Measurements from ENCODE around the gene SBF2. TPM values are rescaled to one million over a fixed set of nuclear protein-coding genes. Genes with fewer than 3 reads are reported as not detected.

Gene SBF2
- total RNA-seq, 1 donor from 2014 or later = 39.5 TPM

DNA sequence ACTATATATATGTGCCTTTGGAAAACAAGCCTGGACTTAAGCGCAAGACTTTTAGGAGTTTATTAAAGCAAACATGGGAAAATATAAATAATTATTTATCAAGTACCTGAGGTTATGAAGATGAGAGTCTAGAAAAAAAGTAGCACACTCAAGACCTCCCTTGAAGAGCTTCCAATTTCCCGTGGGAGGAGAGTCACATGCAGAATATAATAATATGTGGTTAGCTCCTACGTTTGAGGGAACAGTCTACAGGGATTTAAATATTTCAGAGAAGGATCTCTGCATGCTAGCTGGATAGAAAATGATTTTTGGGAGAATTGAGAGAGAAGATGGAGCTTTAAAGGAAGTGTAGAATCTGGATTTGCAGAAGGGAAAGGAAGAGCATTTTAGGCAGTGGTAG, 446.4 kb downstream of the SBF2 start:
- Mint-ChIP-seq H3K9me3 (no peaks in the 10 kb centered on the region), H3K36me3 (peaks cover 41% of the 10 kb centered on the region), H3K27me3 (no peaks in the 10 kb centered on the region), H3K4me1 (ENCODE audit: unreplicated experiment) (no peaks in the 10 kb centered on the region), H3K4me3 (no peak overlapping the region), H3K27ac (no peak overlapping the region)
- DNase-seq (ENCODE audit: extremely low spot score, unreplicated experiment) = no peak
- TF ChIP-seq, protein P1, sequence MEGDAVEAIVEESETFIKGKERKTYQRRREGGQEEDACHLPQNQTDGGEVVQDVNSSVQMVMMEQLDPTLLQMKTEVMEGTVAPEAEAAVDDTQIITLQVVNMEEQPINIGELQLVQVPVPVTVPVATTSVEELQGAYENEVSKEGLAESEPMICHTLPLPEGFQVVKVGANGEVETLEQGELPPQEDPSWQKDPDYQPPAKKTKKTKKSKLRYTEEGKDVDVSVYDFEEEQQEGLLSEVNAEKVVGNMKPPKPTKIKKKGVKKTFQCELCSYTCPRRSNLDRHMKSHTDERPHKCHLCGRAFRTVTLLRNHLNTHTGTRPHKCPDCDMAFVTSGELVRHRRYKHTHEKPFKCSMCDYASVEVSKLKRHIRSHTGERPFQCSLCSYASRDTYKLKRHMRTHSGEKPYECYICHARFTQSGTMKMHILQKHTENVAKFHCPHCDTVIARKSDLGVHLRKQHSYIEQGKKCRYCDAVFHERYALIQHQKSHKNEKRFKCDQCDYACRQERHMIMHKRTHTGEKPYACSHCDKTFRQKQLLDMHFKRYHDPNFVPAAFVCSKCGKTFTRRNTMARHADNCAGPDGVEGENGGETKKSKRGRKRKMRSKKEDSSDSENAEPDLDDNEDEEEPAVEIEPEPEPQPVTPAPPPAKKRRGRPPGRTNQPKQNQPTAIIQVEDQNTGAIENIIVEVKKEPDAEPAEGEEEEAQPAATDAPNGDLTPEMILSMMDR (conservative IDR thresholded peaks at IDR 0.05) = no peak

DNA sequence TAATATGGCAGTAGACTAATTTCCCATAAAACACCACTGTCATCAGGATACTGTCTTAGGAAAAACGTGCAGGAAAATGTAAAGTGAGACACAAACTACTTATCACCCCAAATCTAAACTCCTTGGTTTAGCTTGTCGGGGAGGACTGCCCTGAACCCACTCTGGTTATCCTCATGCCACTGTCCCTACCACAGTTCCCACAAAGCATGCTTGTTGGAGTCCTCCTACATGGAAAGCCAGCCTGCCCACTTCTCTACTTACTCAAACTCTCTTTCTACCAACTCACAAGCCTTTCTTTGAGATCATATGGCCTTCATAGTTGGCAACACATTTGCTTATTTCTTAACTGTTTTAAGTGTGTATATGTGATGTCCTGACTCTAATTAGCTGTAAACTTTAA, 451.1 kb downstream of the SBF2 start:
- H3K27me3 Mint-ChIP-seq = no peaks in the 10 kb centered on the region
- TF ChIP-seq, protein P1 (conservative IDR thresholded peaks at IDR 0.05) = no peak
- no peak for DNase-seq (ENCODE audit: extremely low spot score, unreplicated experiment)
- no peak overlapping the region for H3K27ac Mint-ChIP-seq
- H3K4me3 Mint-ChIP-seq = no peak overlapping the region
- H3K9me3 Mint-ChIP-seq = no peaks in the 10 kb centered on the region
- no peaks in the 10 kb centered on the region for H3K4me1 Mint-ChIP-seq (ENCODE audit: unreplicated experiment)
- peaks cover 48% of the 10 kb centered on the region for H3K36me3 Mint-ChIP-seq

- Mint-ChIP-seq H3K4me1 (ENCODE audit: unreplicated experiment) (no peaks in the 10 kb centered on the region), H3K27ac (no peak overlapping the region), H3K9me3 (no peaks in the 10 kb centered on the region), H3K4me3 (no peak overlapping the region), H3K27me3 (no peaks in the 10 kb centered on the region), H3K36me3 (peaks cover 28% of the 10 kb centered on the region)
- no peak for DNase-seq (ENCODE audit: extremely low spot score, unreplicated experiment)
- TF ChIP-seq, protein P1 (conservative IDR thresholded peaks at IDR 0.05) = no peak
Observed at GRCh38 chr11:9840460-9841004, 453.5 kb downstream of the SBF2 start.

DNA sequence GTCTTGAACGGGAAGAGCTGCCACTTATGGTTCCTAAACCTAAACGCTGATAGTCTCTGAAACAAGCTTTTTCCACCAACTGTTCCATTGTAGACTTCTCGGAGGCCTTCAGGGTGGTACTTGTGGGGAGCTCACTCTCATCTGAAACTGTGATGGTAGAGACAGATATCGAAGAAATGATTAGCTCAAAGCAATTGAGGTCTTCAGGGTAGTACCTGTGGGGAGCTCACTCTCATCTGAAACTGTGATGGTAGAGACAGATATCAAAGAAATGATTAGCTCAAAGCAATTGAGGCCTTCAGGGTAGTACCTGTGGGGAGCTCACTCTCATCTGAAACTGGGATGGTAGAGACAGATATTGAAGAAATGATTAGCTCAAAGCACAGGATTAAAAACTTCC, 454.5 kb downstream of the SBF2 start:
- TF ChIP-seq, protein P1 (conservative IDR thresholded peaks at IDR 0.05) = no peak
- Mint-ChIP-seq H3K36me3 (peaks cover 28% of the 10 kb centered on the region), H3K27me3 (no peaks in the 10 kb centered on the region), H3K27ac (no peak overlapping the region), H3K9me3 (no peaks in the 10 kb centered on the region), H3K4me3 (no peak overlapping the region), H3K4me1 (ENCODE audit: unreplicated experiment) (no peaks in the 10 kb centered on the region)
- DNase-seq (ENCODE audit: extremely low spot score, unreplicated experiment) = no peak

DNA sequence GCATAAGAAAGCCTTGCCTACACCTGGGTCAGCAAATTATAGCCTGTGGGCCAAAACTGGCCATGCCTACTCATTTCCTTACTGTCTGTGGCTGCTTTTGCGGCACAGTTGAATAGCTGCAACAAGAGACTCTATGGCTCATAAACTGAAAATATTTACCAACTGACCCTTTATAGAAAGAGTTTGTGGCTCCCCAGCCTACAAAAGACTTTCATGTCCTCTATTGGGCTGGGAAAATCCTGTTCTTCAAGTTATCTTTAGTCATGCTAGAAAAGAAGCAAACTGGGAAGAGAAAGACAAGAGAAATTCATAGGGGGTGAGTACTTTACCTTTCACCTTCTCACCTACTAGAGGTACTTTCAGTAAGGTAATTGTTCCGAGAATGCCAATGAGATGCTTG, 455.1 kb downstream of the SBF2 start:
- no peaks in the 10 kb centered on the region for H3K27me3 Mint-ChIP-seq
- no peaks in the 10 kb centered on the region for H3K9me3 Mint-ChIP-seq
- TF ChIP-seq, protein P1 (conservative IDR thresholded peaks at IDR 0.05) = no peak
- no peak for DNase-seq (ENCODE audit: extremely low spot score, unreplicated experiment)
- H3K27ac Mint-ChIP-seq = no peak overlapping the region
- H3K4me3 Mint-ChIP-seq = no peak overlapping the region
- H3K4me1 Mint-ChIP-seq (ENCODE audit: unreplicated experiment) = no peaks in the 10 kb centered on the region
- H3K36me3 Mint-ChIP-seq = peaks cover 32% of the 10 kb centered on the region

DNA sequence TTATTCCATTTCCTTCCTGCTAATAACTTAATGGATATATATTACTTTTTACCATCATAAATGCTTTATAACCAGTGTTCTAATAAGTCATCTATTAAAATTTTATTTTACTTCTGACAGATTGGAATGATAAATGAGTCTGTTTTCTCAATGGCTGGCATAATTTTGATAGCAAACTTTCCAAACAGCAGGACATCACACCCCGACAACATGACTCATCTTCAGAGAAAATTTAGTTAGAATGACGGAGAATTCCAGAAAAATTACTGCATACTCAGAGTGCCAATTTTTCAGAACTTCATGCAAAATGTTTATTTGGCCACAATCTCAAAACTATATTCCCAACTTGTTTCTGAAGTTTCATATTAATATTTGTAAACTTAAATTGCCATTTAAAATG, 455.8 kb downstream of the SBF2 start:
- TF ChIP-seq, protein P1 (conservative IDR thresholded peaks at IDR 0.05) = no peak
- no peaks in the 10 kb centered on the region for H3K27me3 Mint-ChIP-seq
- DNase-seq (ENCODE audit: extremely low spot score, unreplicated experiment) = no peak
- no peaks in the 10 kb centered on the region for H3K4me1 Mint-ChIP-seq (ENCODE audit: unreplicated experiment)
- H3K9me3 Mint-ChIP-seq = no peaks in the 10 kb centered on the region
- no peak overlapping the region for H3K27ac Mint-ChIP-seq
- H3K4me3 Mint-ChIP-seq = no peak overlapping the region
- peaks cover 32% of the 10 kb centered on the region for H3K36me3 Mint-ChIP-seq
